GM12865 (cell line): Measurements from ENCODE around the gene SH3BGRL.

Source experiments
- DNase-seq: peaks from one replicate; pipeline ENCODE4 v3.0.0; 2010; ENCODE audit warnings: low read depth
- H3K4me3 ChIP-seq: 2 replicates; pipeline ENCODE4 v1.5.1; 2011; ENCODE audit warnings: mild to moderate bottlenecking, low read depth, low read length, control low read depth
- CTCF ChIP-seq: IDR thresholded peaks from 2 replicates; pipeline ENCODE4 v1.5.1; 2011; ENCODE audit warnings: low read length, control low read depth, low read depth, inconsistent platforms; ENCODE audit not compliant: insufficient read depth; ENCODE audit errors: missing control alignments

SH3BGRL gene

GRCh38 chrX:81280148-81280547 lies 78.2 kb downstream of the SH3BGRL start:
- DNase-seq = no peak

GRCh38 chrX:81286075-81286474 lies 84.2 kb downstream of the SH3BGRL start:
- TF ChIP-seq CTCF = no peak
- DNase-seq = no peak
- H3K4me3 ChIP-seq = no peak overlapping the region

More at GRCh38 chrX:81280148-81280547, 78.2 kb downstream of the SH3BGRL start:
- H3K4me3 ChIP-seq = no peak overlapping the region
- TF ChIP-seq CTCF = no peak

- no peak for TF ChIP-seq CTCF
- no peak overlapping the region for H3K4me3 ChIP-seq
- no peak for DNase-seq
Observed at GRCh38 chrX:81286608-81287007, 84.7 kb downstream of the SH3BGRL start.

- TF ChIP-seq CTCF = no peak
- H3K4me3 ChIP-seq = no peak overlapping the region
- DNase-seq = no peak
Observed at GRCh38 chrX:81291996-81292395, 90.1 kb downstream of the SH3BGRL start.

GRCh38 chrX:81294101-81294500 lies 92.2 kb downstream of the SH3BGRL start:
- no peak overlapping the region for H3K4me3 ChIP-seq
- DNase-seq = no peak
- TF ChIP-seq CTCF = no peak

GRCh38 chrX:81301877-81302276 lies 100.0 kb downstream of the SH3BGRL start:
- H3K4me3 ChIP-seq = no peak overlapping the region
- TF ChIP-seq CTCF = no peak
- DNase-seq = no peak

- no peak for DNase-seq
- TF ChIP-seq CTCF = no peak
- no peak overlapping the region for H3K4me3 ChIP-seq
Observed at GRCh38 chrX:81304563-81304962, 102.7 kb downstream of the SH3BGRL start.
